ENCODE data around the gene GABPB1.
A peak's percentile ranks its signal among the peaks of the same experiment; 100 is the strongest.

GABPB1 gene

DNA sequence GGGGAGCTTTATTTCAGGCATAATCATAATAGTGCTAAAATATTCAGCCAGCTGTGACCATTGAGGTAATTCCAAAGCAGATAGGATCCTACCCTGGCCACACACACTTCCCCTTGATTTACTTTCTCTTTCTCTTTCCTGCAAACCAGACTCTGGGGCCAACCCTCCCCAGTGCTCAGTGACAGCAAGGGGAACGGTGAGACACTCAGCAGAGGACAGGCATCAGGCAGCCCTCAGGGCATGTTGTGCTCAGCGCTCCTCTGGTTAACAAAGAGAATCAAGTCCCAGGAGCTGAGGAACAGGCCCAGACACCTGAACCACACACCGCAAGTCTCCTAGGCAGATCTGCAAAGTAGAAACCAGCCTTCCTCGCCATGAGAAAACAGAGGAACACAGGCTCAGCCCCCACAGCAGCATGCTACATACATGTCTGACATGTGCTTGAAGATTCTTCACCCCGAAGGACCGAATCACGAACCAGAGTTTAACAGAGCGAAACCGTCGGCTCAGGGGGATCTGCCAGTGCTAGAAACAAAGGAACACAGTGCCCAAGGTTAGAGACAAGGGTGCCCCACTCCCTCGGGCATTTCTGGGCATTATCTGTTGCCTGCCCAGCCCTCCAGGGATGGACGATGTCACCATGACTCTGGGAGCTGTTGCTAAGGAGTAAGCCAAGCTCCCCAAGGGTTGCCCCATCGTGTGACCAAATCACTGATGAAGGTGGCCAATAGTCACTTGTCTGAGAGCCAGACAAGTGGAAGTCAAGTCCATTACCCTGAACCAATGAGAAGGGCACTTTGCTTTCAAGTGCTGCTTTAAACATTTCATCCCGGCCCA is 107.0 kb downstream of the GABPB1 start:
- no peak overlapping the region for H3K4me3 ChIP-seq (ENCODE audit: low read length)
- DNase-seq (ENCODE audit: low read depth): peak; percentile 74
- TF ChIP-seq, protein P1, sequence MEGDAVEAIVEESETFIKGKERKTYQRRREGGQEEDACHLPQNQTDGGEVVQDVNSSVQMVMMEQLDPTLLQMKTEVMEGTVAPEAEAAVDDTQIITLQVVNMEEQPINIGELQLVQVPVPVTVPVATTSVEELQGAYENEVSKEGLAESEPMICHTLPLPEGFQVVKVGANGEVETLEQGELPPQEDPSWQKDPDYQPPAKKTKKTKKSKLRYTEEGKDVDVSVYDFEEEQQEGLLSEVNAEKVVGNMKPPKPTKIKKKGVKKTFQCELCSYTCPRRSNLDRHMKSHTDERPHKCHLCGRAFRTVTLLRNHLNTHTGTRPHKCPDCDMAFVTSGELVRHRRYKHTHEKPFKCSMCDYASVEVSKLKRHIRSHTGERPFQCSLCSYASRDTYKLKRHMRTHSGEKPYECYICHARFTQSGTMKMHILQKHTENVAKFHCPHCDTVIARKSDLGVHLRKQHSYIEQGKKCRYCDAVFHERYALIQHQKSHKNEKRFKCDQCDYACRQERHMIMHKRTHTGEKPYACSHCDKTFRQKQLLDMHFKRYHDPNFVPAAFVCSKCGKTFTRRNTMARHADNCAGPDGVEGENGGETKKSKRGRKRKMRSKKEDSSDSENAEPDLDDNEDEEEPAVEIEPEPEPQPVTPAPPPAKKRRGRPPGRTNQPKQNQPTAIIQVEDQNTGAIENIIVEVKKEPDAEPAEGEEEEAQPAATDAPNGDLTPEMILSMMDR (IDR thresholded peaks at IDR 0.05; ENCODE audit: insufficient read depth, low read depth, low read length, missing control alignments): no peak

DNA sequence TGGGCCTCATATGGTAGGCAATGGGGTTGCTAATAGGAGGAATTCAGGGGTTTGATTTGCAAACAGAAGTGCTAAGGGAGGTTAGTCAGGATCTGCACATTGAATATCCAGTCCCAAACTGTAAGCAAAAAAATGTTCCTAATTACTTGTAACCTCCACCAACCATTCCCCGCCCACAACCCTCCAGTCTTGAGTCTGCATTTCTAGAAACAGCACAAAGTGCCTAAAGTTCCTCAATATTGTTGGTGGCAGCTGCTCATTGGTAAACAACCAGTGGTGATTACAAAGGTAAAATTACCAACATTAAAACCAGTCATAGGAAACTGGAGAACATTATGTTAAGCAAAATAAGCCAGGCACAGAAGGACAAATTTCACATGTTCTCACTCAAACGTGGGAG is 108.4 kb downstream of the GABPB1 start:
- TF ChIP-seq, protein P1 (IDR thresholded peaks at IDR 0.05; ENCODE audit: insufficient read depth, low read depth, low read length, missing control alignments): no peak
- DNase-seq (ENCODE audit: low read depth): no peak
- no peak overlapping the region for H3K4me3 ChIP-seq (ENCODE audit: low read length)

DNA sequence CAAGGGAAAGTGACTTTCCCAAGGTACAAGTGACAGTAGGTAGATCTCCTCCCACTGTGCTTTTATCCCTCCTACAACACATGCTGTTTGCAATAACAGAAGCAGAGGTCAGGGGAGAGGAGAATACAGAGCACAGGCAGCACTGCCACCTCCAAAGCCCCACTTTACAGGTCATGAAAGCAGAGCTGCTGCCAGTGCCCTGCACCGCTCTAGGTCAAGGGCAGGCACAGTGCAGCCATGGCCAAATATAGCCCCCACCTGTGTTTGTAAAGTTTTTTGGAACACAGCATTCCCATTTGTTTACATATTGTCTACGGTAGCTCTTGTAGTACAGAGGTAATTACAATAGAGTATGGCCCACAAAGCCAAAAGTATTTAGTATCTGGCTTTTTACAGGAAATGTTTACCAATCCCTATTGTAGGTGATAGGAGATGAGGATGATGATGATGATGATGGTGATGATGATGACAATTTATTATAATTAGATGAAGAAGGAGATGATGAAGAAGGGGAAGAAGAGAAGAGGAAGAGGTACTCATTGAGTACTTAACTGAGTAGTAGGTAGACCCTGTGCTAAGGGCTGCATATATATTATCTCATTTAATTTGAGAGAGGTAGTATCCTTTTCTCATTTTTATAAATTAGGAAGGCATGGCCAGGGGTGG is 109.9 kb downstream of the GABPB1 start:
- no peak for DNase-seq (ENCODE audit: low read depth)
- H3K4me3 ChIP-seq (ENCODE audit: low read length): no peak overlapping the region
- TF ChIP-seq, protein P1 (IDR thresholded peaks at IDR 0.05; ENCODE audit: insufficient read depth, low read depth, low read length, missing control alignments): no peak

DNA sequence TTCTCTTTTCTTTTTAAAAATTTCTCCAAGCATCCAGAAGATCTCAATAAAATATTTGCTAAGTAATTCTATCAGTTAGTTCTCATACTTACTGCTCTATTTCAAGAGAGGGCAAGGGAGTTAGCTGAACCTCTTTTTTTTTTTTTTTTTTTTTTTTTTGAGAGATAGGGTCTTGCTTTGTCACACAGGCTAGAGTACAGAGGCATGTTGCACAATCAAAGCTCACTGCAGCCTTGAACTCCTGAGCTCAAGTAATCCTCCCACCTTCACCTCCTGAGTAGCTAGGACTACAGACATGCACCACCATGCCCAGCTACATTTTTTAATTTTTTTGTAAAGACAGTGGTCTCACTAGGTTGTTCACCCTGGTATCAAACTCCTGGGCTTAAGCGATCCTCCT is 110.8 kb downstream of the GABPB1 start:
- H3K4me3 ChIP-seq (ENCODE audit: low read length): no peak overlapping the region
- no peak for DNase-seq (ENCODE audit: low read depth)
- TF ChIP-seq, protein P1 (IDR thresholded peaks at IDR 0.05; ENCODE audit: insufficient read depth, low read depth, low read length, missing control alignments): no peak

DNA sequence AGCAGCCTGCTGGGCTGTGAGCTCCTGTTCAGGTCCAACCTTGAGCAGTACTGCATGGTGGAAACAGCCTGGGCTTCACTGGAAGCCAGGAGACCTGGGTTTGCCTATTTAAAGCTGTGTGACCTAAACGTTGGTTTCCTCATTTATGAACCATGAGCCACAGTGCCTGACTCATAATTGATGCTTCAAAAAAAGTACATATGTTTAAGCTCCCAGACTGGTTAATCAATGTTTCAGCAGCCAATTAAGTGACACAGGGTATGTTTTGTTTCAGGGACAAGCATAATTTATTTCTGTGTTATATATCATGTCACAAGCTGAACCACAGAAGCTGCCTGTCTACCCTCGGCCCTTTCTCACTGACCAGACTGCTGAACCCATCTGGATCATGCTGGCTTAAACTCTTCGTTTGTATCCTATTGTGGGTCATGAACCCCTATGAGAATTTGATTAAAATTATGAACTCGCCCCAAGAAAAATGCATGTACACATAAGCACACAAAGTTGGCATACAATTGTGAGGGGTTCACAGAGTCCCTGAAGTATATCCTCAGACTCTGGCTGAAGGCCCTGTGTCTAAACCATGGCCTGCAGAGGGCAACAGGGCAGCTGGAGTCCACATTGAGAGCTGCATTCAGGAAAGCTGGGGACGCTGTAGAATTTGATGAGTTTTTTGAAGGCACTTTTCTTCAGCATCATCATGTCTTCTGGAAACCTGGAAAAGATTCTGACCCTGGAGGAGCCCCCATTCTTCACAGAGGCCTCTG is 113.1 kb downstream of the GABPB1 start:
- TF ChIP-seq, protein P1 (IDR thresholded peaks at IDR 0.05; ENCODE audit: insufficient read depth, low read depth, low read length, missing control alignments): no peak
- no peak overlapping the region for H3K4me3 ChIP-seq (ENCODE audit: low read length)
- peak; percentile 84 for DNase-seq (ENCODE audit: low read depth)

DNA sequence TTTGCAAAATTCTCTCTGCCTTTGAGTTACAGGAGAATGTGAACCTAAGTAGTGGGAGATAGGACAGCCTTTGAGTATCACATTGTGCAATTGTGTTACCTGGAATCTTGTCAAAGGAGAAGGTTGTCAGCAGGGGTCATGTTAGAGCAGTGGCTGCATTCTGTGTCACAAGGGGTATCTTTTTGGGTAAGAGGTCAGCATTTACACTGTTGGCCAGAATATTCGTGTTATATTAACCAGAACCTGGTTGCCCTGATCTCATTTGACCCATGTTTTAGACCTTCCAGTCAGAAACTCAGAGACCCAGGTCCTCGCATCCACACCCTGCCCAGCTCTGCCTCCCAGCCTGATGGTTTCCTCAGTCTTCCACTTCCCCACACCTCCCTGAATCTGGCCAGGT is 116.7 kb downstream of the GABPB1 start:
- no peak for DNase-seq (ENCODE audit: low read depth)
- TF ChIP-seq, protein P1 (IDR thresholded peaks at IDR 0.05; ENCODE audit: insufficient read depth, low read depth, low read length, missing control alignments): no peak
- no peak overlapping the region for H3K4me3 ChIP-seq (ENCODE audit: low read length)
